ENCODE measurements around the gene STK4.

DNA sequence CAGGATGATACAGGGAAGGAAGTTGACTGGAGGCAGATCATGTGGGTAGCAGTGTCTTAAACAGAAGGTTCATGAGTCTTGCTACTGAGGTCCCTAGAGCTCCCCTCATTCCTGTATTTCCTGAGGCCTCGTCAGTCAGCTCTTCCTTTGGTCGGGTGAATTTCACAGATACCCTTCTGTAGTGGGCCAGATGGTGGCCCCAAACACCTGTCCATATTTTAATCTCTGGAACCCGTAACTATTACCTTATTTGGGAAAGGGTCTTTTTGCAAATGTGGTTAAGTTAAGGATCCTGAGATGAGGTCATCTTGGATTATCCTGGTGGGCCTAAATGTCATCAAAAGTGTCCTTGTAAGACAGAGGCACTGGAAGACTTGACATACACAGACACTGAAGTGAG lies 125.1 kb downstream of the STK4 start:
- TF ChIP-seq POLR2AphosphoS5 (IDR thresholded peaks at IDR 0.05; ENCODE audit: low read depth, low read length), result no peak
- TF ChIP-seq POLR2A (IDR thresholded peaks at IDR 0.05; ENCODE audit: low read depth, low read length), result no peak
- no peak for TF ChIP-seq POU2F2 (IDR thresholded peaks at IDR 0.05; ENCODE audit: low read depth, low read length)
- TF ChIP-seq PAX5 (IDR thresholded peaks at IDR 0.05; ENCODE audit: insufficient read depth, low read length, severe bottlenecking), result no peak
